ENCODE measurements around the gene SLC51B.
A peak's percentile ranks its signal among the peaks of the same experiment; 100 is the strongest.

SLC51B gene

DNA sequence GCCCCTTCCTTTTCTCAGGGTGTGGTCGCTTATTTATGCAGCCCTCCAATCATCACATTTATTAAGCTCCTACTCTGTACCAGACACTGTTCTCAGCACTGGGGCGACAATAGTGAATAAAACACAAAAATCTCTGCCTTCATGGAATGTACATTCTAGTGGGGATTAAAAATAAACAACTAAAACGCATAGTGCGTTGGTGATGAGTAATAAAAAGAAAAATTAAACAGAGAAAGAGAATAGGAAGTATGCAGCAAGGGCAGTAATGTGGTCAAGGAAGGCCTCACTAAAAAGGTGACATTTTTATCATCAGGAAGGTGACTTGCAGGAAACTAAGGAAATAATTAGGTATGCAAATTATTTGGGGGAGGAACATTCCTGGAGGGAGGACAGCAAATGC is 5.1 kb downstream of the SLC51B start:
- Histone ChIP-seq H3K4me3 (no peak overlapping the region), H3K4me1 (peaks cover 28% of the 10 kb centered on the region), H3K36me3 (replicated peaks) (no peaks in the 10 kb centered on the region), H3K27me3 (ENCODE audit: low read depth) (no peaks in the 10 kb centered on the region), H3K9me3 (no peaks in the 10 kb centered on the region)
- DNase-seq (ENCODE audit: low spot score in 2 of 2), result no peak
- in situ Hi-C loops (cut with MboI; ENCODE audit: low sequenced_read_pairs), result no loop called here

DNA sequence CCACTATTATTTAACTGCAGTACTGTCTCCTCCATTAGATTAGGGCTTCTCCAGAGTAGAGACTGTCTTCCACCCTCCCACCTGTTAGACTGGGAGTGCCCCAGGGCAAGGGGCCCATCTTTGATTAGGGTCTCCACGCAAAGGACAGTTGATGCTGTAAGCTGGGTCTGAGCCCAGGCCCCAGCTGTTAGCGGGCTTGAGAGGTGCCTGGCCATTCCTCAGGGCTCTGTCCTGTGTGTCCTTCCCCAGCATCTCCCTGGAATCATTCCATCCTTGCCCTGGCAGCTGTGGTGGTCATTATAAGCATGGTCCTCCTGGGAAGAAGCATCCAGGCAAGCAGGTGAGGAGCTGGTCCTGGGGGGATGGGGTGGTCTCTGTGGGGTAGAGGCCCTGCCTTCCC is 6.1 kb downstream of the SLC51B start:
- no peaks in the 10 kb centered on the region for H3K36me3 ChIP-seq (replicated peaks)
- DNase-seq (ENCODE audit: low spot score in 2 of 2), result no peak
- H3K27me3 ChIP-seq (ENCODE audit: low read depth), result no peaks in the 10 kb centered on the region
- no peaks in the 10 kb centered on the region for H3K9me3 ChIP-seq
- H3K4me3 ChIP-seq, result no peak overlapping the region
- in situ Hi-C loops (cut with MboI; ENCODE audit: low sequenced_read_pairs), result no loop called here
- peaks cover 28% of the 10 kb centered on the region for H3K4me1 ChIP-seq

DNA sequence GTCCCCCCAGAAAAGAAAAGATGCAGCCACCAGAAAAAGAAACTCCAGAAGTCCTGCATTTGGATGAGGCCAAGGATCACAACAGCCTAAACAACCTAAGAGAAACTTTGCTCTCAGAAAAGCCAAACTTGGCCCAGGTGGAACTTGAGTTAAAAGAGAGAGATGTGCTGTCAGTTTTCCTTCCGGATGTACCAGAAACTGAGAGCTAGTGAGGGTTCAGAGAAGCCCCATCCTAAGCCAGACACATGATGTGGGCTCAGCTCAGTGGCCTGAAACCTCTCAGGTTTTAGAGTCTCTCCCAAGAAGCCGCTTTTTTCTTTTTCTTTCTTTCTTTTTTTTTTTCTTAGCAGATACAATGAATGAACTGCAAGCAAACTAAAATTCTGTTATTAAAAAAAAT is 7.8 kb downstream of the SLC51B start:
- in situ Hi-C loops (cut with MboI; ENCODE audit: low sequenced_read_pairs), result no loop called here
- H3K27me3 ChIP-seq (ENCODE audit: low read depth), result no peaks in the 10 kb centered on the region
- no peak overlapping the region for H3K4me3 ChIP-seq
- H3K4me1 ChIP-seq, result peaks cover 22% of the 10 kb centered on the region
- H3K9me3 ChIP-seq, result no peaks in the 10 kb centered on the region
- DNase-seq (ENCODE audit: low spot score in 2 of 2), result no peak
- no peaks in the 10 kb centered on the region for H3K36me3 ChIP-seq (replicated peaks)

DNA sequence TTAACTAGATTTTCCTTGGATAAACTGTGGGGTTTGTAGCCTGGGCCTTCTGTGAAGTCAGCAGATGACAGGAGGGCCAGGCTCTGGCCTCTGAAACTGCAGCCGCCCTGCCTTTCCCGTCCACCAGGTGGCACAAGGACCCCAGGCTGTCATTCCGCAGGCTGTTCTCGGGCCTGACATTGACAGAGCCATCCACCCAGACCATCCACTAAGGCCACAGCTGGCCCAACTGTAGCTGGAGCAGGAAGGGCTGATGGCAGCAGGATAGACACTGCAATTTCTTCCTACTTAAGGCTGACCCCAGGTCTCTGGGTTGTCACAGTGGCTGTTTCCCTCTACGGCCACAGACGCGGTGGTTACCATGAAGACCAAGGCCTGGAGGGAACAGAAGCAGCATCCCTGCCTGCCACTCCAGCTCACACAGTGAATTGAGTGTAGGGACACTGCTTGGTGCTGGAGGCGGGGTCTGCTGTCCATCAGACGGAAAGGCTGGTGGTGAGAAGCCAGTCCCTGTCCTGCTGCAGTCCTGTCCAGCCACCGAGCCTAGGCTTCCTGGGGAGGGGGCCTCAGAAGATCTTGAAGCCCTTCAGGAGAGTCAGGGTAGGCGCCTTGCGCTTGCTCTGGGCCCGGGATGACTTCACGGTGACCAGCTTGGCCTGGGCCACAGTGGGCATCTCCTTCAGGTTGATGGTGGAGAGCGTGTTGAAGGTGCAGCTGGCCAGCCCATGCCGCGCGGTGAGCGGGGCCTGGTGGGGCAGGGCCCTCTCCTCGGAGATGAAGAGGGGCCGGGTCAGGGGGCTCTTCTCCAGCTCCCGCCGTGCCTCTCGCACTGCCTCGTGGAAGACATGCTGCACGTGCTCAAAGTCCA is 9.4 kb downstream of the SLC51B start:
- peaks cover 10% of the 10 kb centered on the region for H3K4me1 ChIP-seq
- in situ Hi-C loops (cut with MboI; ENCODE audit: low sequenced_read_pairs), result no loop called here

DNA sequence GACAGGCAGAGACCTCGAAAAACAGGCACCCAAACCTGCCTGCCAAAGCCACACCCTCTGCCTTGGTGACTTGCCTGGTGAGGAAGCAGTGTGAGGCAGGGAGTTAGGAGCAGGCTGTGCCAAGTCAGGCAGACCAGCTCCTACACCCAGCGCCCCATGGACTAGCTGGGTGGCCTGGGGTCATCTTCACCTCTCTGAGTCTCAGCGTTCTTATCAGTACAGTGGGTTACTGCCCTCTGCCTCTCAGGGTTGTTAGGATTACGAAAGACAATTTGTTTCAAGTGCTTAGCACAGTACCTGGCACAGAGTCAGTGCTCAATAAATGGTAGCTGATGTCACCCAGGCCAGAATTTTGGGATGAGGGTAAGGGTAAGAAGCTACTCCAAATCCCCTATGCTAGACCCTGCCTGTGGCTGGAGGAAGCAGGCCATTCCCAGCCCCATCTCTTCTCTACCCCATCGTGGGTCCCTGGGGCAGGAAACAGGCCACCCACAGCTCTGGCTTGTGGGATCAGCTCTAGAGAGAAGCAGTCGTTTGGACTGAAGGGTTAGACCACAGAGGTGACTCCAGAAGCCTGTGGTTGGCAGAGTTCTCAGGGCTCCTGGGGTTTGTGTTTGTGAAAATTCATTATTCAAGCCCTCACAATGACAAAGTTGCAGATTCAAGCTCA is 10.1 kb downstream of the SLC51B start:
- H3K4me1 ChIP-seq, result peaks cover 2% of the 10 kb centered on the region
- no peaks in the 10 kb centered on the region for H3K27me3 ChIP-seq (ENCODE audit: low read depth)
- H3K4me3 ChIP-seq, result no peak overlapping the region
- H3K9me3 ChIP-seq, result no peaks in the 10 kb centered on the region
- H3K36me3 ChIP-seq (replicated peaks), result no peaks in the 10 kb centered on the region
- in situ Hi-C loops (cut with MboI; ENCODE audit: low sequenced_read_pairs), result no loop called here
- no peak for DNase-seq (ENCODE audit: low spot score in 2 of 2)

More for the DNA sequence above, 9.4 kb downstream of the SLC51B start:
- DNase-seq (ENCODE audit: low spot score in 2 of 2), result peak; percentile 82 to 93
- Histone ChIP-seq H3K36me3 (replicated peaks) (no peaks in the 10 kb centered on the region), H3K9me3 (no peaks in the 10 kb centered on the region), H3K27me3 (ENCODE audit: low read depth) (no peaks in the 10 kb centered on the region), H3K4me3 (no peak overlapping the region)

DNA sequence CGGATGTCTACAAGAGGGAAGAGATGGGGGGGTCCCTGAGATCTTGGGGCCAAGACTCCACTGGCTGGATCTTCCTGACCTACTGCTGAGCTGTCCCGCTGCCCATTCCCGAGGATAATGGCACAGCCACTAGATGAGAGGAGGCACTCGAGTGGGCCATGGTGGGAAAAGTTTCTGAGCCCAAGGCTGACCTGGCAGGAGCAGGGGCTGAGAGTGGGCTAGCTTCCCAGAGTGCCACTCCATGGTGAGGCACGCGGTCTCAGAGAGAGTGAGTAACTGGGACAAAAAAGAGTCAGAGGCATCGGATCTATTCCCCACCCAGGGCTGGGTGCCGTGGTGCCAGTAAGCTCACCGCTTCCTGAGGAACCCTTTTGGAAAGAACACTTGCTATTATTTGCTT is 10.9 kb downstream of the SLC51B start:
- no peaks in the 10 kb centered on the region for H3K27me3 ChIP-seq (ENCODE audit: low read depth)
- in situ Hi-C loops (cut with MboI; ENCODE audit: low sequenced_read_pairs), result no loop called here
- no peaks in the 10 kb centered on the region for H3K36me3 ChIP-seq (replicated peaks)
- H3K4me3 ChIP-seq, result no peak overlapping the region
- no peaks in the 10 kb centered on the region for H3K4me1 ChIP-seq
- H3K9me3 ChIP-seq, result no peaks in the 10 kb centered on the region
- no peak for DNase-seq (ENCODE audit: low spot score in 2 of 2)

DNA sequence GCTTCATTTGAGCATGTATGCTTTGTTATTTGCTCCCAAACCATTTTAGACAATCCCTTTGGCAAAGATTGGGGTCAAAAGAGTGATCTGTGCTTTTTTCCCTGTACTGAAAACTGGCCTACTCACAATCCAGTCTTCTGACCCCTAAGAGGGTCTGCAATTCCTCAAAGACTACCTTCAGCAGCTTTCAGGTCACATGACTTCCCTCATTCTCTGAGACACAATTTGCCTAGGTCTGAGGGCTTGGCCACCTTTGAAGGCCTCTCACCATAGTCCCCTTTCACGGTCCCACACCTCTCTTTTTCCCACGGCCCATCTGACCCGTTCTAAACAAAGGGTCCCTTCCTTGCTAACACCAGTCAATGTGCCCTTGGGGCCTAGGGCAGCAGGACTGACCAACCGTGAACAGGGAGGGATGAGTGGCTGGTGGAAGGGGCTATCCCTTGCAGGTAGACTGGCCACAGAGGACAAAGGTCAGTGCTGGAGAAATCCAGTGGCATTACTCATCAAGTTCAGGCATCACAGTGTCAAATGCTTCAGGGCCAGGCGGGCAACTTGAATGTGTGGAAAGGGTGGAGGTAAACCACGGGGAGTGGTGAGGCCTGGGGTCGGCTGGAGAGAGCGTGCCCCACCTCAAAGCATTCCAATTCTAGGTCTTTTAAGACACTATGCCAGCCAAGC is 11.8 kb downstream of the SLC51B start:
- in situ Hi-C loops (cut with MboI; ENCODE audit: low sequenced_read_pairs), result no loop called here
- no peak for DNase-seq (ENCODE audit: low spot score in 2 of 2)
- Histone ChIP-seq H3K4me3 (no peak overlapping the region), H3K36me3 (replicated peaks) (no peaks in the 10 kb centered on the region), H3K9me3 (no peaks in the 10 kb centered on the region), H3K27me3 (ENCODE audit: low read depth) (no peaks in the 10 kb centered on the region), H3K4me1 (no peaks in the 10 kb centered on the region)

DNA sequence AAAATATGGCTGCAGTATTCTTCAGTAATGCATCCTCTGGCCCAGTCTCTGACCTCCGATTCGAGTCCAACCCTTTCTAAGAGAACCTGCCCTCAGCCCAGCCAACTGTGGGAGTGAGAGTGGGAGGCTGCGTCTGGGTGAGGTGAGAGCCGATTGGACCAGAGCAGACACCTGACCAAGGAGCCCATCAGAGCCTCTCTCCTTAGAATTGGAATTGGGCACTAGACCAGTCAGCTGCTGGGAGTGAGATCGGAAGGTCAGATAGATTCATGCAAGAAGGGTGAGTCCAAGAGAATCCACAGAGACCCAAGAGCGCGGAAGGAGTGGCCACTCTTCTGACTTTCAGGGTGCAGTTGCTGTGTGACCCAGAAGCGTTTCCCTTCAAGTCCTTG is 12.4 kb downstream of the SLC51B start:
- in situ Hi-C loops (cut with MboI; ENCODE audit: low sequenced_read_pairs), result no loop called here
- Histone ChIP-seq H3K4me1 (no peaks in the 10 kb centered on the region), H3K27me3 (ENCODE audit: low read depth) (no peaks in the 10 kb centered on the region), H3K9me3 (no peaks in the 10 kb centered on the region), H3K36me3 (replicated peaks) (no peaks in the 10 kb centered on the region), H3K4me3 (no peak overlapping the region)
- DNase-seq (ENCODE audit: low spot score in 2 of 2), result no peak

DNA sequence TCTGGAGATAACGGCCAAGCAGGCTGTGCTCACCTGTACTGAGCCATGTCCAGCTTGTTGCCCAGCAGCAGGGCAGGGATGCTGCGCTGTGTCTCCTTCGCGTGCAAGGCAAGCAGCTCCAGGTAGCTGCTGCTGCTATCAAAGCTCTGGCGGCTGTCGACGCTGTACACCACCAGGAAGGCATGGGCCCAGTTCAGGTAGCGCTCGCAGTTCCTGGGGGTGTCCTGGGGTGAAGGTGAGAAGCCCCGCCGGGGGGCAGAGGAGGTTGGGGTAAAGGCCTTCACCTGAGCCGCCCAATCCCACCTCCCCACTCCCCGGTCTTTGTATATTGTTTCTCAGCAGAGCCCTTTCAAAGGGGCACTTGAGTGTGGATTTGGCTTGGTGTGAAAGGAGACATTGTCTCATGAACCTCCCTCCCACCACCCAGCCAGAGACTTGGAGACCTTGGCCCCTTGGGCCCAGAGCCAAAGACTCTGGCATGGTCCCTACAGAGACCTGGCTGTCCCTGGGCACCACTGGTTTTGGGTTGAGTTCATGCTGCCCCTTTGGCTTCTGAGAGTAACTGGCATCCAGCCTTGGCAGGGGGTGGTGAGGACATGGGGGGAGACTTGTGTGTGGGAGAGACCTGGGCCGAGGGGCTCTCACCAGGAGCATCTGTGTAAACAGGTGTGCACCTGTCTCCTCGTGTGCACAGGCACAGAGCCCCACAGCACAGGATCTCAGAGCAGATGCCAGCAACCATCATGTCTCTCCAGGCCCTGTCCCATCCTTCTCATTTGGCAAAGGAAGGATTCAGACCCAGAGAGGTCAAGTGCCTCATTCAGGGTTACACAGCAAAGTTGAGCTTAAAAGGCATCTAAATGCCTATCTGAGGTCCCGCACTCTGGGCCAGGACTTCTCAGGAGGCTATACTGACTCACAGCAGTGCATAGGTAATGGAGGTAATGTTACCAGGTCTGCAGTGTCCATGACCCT is 13.5 kb downstream of the SLC51B start:
- H3K9me3 ChIP-seq, result no peaks in the 10 kb centered on the region
- in situ Hi-C loops (cut with MboI; ENCODE audit: low sequenced_read_pairs), result no loop called here
- H3K36me3 ChIP-seq (replicated peaks), result no peaks in the 10 kb centered on the region
- no peaks in the 10 kb centered on the region for H3K4me1 ChIP-seq
- no peak overlapping the region for H3K4me3 ChIP-seq
- DNase-seq (ENCODE audit: low spot score in 2 of 2), result no peak
- no peaks in the 10 kb centered on the region for H3K27me3 ChIP-seq (ENCODE audit: low read depth)

DNA sequence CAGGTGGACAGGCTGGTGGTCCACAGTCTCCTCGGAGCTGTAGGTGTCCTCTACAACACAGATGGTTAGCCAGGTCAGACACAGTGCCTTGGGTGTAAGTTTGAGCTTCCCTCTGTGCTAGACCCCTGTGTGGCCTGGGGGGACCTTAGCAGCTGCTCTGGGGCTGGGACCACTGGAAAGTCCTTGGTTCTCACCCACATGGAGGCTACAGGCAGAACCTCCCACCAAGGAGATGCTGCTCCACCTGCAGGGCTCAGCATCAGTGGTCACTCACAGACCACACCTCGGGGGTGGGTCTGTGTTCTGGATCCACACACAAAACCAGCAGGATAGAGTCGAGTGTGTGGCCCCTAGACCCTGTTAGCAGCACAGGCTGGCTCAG is 14.2 kb downstream of the SLC51B start:
- Histone ChIP-seq H3K36me3 (replicated peaks) (no peaks in the 10 kb centered on the region), H3K4me1 (no peaks in the 10 kb centered on the region), H3K9me3 (no peaks in the 10 kb centered on the region), H3K27me3 (ENCODE audit: low read depth) (no peaks in the 10 kb centered on the region), H3K4me3 (no peak overlapping the region)
- DNase-seq (ENCODE audit: low spot score in 2 of 2), result no peak
- in situ Hi-C loops (cut with MboI; ENCODE audit: low sequenced_read_pairs), result no loop called here

DNA sequence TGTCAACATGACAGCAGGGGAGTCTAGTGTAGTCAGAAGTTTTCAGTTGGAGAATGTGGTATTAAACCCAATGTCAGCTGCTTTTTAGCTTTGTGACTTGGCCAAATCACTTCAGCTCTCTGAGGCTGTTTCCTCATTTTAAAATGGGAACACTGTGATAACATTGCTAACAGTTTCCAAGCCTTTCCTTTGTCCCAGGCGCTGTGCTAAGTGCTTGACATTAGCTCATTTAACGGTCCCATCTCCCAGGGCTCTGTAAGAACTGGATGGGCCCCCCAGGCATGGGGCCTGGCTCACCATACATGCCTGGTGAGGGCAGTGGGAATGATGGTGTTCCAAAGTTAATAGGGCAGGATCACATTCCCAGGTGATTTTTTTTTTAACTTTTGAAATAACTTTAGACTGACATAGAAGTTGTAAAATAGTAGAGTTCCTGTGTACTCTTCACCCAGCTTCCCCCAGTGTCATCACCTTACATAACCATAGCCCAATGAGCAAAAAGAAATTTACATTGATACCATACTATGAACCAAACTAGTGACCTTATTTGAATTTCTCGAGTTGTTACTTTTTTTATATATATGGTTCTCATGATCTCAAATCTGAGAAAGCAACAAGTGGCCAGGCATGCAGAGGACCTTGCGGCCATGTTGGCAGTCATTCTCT is 14.9 kb downstream of the SLC51B start:
- H3K36me3 ChIP-seq (replicated peaks), result no peaks in the 10 kb centered on the region
- H3K4me1 ChIP-seq, result no peaks in the 10 kb centered on the region
- no peaks in the 10 kb centered on the region for H3K9me3 ChIP-seq
- H3K27me3 ChIP-seq (ENCODE audit: low read depth), result no peaks in the 10 kb centered on the region
- DNase-seq (ENCODE audit: low spot score in 2 of 2), result no peak
- no peak overlapping the region for H3K4me3 ChIP-seq
- in situ Hi-C loops (cut with MboI; ENCODE audit: low sequenced_read_pairs), result no loop called here

DNA sequence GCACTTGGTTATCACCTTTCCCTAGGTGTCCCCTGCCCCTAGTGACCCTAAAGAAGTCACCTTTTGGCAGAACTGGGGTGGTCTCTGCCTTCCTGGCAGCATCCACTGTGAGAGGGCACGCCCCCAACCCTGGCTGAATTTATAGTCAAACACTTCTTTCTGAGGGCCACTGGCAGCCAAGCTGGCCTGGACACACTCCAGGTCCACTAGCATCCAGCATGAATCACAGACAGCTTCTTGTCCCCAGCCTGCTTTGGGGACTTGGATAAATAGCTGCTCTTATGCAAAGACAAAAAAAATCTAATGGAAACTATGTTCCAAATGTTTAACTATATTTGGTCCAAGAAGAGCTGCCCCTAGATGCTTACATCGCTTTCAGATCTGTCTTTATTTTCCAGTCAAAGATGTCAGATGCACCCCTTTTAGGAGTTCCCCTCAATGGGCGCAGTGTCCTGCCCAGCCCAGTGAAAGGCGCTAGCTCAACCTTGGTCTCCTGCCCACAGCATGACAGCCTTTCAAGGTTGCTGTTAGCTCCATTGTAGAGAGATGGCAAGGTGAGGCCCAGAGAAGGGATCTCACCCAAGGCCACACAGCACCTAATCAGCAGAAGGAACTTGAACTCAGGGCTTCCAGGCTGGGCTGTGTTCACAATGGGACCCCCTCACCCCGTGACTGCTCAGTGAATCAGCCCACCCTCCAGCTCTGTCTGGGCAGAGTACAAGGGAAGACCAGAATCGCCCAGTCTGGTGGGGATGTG is 15.6 kb downstream of the SLC51B start:
- no peak for DNase-seq (ENCODE audit: low spot score in 2 of 2)
- in situ Hi-C loops (cut with MboI; ENCODE audit: low sequenced_read_pairs), result no loop called here
- Histone ChIP-seq H3K36me3 (replicated peaks) (no peaks in the 10 kb centered on the region), H3K27me3 (ENCODE audit: low read depth) (no peaks in the 10 kb centered on the region), H3K9me3 (no peaks in the 10 kb centered on the region), H3K4me1 (peaks cover 2% of the 10 kb centered on the region), H3K4me3 (no peak overlapping the region)
